GM21381 (cell line): ENCODE results near the gene KIF3B.
"Not testable (repeated sequence)": the region's sequence is repeated elsewhere in the genome, so short reads cannot be mapped to it uniquely, and the experiment has no call there.

Experiments
- ATAC-seq: cut with Tn5 transposase; IDR thresholded peaks from one replicate; pipeline ENCODE4 v1.9.1; 2021; ENCODE audit warnings: mild to moderate bottlenecking, moderate library complexity; ENCODE audit not compliant: unreplicated experiment

KIF3B gene

GRCh38 chr20:32327087-32327681 is 49.7 kb downstream of the KIF3B start:
- no peak for ATAC-seq

- ATAC-seq, result no peak
Measured at GRCh38 chr20:32329817-32330554, 52.5 kb downstream of the KIF3B start.

- no peak for ATAC-seq
Measured at GRCh38 chr20:32330555-32330897, 53.1 kb downstream of the KIF3B start.

- peak; percentile 8 for ATAC-seq
Measured at GRCh38 chr20:32332614-32333013, 55.2 kb downstream of the KIF3B start.

- ATAC-seq, result peak; percentile 54
Measured at GRCh38 chr20:32333181-32333987, 55.9 kb downstream of the KIF3B start.

GRCh38 chr20:32333988-32334885 is 56.8 kb downstream of the KIF3B start:
- ATAC-seq, result peak; percentile 39

GRCh38 chr20:32336918-32337347 is 59.5 kb downstream of the KIF3B start:
- ATAC-seq, result no peak

GRCh38 chr20:32337937-32338661 is 60.6 kb downstream of the KIF3B start:
- ATAC-seq, result no peak

GRCh38 chr20:32338665-32339064 is 61.2 kb downstream of the KIF3B start:
- no peak for ATAC-seq

GRCh38 chr20:32339116-32339515 is 61.7 kb downstream of the KIF3B start:
- ATAC-seq, result no peak

- not testable (repeated sequence) for ATAC-seq
Measured at GRCh38 chr20:32341053-32341452, 63.6 kb downstream of the KIF3B start.

GRCh38 chr20:32343439-32343838 is 66.0 kb downstream of the KIF3B start:
- ATAC-seq, result no peak

- ATAC-seq, result no peak
Measured at GRCh38 chr20:32344835-32345506, 67.5 kb downstream of the KIF3B start.

- ATAC-seq, result no peak
Measured at GRCh38 chr20:32348207-32348606, 70.8 kb downstream of the KIF3B start.

GRCh38 chr20:32350421-32350820 is 73.0 kb downstream of the KIF3B start:
- ATAC-seq, result no peak

- ATAC-seq, result no peak
Measured at GRCh38 chr20:32352121-32352720, 74.8 kb downstream of the KIF3B start.

GRCh38 chr20:32353848-32354496 is 76.5 kb downstream of the KIF3B start:
- no peak for ATAC-seq

- ATAC-seq, result no peak
Measured at GRCh38 chr20:32354592-32355416, 77.4 kb downstream of the KIF3B start.
